Frontal cortex (tissue), 4 donors: ENCODE results near the gene FARP1. TPM values are rescaled to one million over a fixed set of nuclear protein-coding genes. Genes with fewer than 3 reads are reported as not detected.

Source experiments
- DNase-seq, 2 donors: peaks; one replicate each; pipeline ENCODE4 v3.0.0; 2012; ENCODE audit warnings: low spot score in 2 of 2
- FAIRE-seq: peaks from 2 replicates; lab custom pipeline; 2012; peaks lifted over from hg19 to GRCh38; lab: Jason Lieb, UNC
- total RNA-seq: library from RNA; depleted of rRNA; stranded (reverse); fragments of >200 nt; gene quantifications from one replicate; pipeline ENCODE4 v1.2.3, GENCODE V29; 2014
- donor health status: control.
- donor health status: control.
- donor health status: control.

FARP1 gene
- total RNA-seq, 1 donor from 2014 or later: 92.5 TPM

DNA sequence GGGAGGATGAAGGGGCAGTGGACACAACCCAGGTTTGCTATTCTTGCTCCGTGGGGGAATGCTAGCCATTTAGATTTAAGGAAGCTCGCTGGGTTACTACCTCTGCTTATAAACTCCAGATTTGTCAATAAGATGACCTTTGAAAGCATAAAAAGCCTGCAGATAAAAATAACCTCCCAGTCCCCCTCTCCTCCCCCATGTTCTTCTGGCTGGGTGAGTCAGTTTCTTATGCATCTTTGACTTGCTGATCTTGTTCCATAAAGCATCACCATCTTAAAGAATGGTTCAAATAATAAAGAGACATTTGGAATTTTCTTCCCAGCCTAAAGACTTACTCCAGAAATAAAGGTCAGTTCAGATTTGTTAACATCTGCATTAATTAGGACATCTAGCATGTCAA, 152.5 kb downstream of the FARP1 start:
- FAIRE-seq (no peak), DNase-seq (no peak)

DNA sequence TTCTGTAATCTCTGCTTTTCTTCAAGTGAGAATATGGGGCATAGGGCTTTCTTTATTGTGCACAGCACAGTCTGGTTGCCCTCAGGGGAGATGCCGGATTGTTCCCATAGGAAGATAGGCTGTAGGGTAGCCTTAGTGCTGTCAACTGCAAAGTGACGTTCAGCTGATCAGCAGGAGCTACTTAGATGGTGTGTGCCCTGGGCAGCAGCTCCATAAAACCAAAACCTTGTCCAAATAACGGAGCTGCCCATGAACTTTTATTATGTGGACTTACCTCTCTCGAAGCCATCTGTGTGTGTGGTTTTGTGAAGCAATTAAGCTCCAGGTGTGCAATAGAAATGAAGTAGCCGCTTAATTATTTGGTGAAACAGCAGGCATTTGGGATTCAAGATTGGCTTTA, 154.2 kb downstream of the FARP1 start:
- DNase-seq (no peak), FAIRE-seq (no peak)

DNA sequence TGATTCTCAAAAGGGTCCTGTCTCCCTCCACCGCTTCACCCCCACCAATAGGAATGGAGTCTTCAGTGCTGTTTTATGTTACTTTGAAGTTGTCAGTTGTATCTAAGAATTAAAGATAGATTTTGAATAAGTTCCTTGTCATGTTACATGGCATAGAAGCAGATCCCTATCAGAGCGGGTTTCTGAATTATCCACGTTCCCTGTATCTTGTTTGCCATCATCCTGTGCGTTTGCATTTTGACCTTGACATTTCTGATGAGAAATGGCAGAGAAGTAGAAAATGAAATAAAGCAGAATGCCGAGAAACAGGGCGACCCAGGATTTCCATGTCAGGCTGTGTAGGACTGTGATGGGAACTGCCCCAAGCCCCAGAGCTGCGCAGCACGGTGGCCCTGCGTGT, 154.9 kb downstream of the FARP1 start:
- FAIRE-seq (no peak), DNase-seq (no peak)

DNA sequence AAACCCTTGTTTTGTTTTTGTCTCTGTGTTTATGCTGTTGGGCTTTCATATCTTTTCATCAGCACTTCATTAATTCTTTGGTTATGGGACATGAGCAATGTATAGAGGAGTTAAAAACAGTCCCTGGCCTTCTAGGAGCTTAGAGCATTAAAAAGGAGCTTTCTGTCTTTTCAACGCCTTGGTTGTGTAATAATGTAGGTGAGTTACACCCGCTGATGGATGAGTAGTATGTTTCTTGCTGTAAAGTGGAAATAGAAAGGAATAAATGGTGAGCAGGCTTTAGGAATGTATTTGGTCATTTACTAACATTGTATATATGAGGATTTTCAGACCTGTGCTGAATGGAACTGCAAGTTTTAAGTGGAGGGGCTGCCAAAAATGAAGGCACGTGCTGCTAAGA, 155.7 kb downstream of the FARP1 start:
- FAIRE-seq: no peak
- no peak for DNase-seq

DNA sequence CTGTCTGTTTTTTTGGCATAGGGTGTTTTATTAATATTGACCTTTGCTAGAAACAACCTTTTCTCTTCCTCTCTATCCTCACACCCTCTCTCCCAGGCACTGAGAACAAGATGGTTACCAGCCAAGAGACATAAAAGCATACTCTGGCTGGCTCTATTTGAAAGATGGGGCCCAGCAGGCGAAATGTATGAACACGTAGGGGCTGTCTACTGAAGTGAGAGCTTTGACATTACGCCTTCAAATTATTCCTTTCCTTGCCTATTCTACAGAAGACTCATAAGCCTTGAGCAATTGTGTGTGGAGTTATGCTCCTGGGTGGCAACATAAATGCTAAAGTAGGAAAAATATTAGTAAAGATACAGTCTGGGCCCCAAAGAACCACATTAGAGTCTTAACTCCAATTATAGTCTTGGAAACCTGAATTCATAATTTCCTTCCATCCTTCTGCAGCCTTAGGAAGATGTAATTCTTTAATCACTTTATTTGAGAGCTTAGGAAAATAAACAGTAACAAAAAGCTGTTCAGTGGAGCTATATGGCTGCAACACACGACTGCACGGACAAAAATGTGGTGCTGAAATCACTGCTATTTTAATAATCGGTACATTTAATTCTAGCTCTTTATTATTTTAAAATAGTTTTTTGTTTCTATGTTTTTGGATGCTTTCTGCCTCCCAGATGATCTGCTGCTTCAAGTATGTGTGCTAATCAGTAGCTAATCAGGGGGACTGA, 156.5 kb downstream of the FARP1 start:
- FAIRE-seq: no peak
- no peak for DNase-seq

DNA sequence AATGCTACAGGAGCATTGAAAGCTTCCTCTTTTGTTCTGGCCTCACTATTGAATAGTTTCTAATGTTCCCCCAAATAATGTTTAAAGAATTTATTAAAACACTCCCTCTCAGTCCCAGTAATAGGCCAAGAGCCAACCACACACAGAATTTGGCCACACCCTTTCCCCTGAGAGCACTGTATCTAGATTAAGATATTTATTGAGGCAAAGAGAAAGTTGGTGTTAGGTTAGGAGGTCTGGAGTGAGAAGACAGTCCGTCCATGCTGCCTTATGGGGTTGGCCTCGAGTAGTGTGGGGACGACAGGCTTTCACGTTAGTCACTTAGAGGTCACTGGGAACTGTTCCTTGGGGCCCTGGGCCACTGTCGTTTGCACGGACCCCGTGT, 157.1 kb downstream of the FARP1 start:
- DNase-seq (no peak), FAIRE-seq (no peak)

DNA sequence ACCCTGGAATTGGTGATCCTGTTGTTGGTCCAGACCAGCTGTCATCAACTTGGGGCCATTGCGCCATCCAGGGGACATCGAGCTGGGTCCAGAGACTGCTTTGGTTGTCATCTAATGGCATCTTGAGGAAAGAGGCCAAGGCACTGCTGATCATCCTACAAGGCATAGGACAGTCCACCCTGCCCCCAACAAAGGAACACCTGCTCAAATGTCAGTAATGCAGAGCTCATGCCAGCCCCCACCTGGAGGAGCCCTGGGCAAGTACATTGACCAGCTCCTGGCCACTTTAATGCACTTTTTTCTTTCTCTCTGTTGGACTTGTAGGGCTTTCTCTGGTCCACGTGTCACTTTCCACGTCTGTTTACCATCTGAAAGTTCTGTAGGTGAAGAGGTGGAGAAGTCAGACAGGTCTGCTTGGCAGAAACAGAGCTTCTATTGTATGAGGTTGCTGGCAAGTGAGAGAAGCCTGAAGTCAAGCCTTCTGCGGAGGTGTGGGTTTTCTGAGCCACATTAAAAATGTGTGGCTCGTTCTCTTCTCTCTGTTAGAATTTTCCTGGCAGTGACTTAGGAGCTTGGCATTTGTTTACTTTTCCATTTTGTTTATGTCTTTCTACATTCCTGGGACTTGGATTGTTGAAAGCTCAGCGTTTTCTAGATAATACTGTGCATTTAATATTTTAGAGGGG, 158.2 kb downstream of the FARP1 start:
- no peak for DNase-seq
- no peak for FAIRE-seq

DNA sequence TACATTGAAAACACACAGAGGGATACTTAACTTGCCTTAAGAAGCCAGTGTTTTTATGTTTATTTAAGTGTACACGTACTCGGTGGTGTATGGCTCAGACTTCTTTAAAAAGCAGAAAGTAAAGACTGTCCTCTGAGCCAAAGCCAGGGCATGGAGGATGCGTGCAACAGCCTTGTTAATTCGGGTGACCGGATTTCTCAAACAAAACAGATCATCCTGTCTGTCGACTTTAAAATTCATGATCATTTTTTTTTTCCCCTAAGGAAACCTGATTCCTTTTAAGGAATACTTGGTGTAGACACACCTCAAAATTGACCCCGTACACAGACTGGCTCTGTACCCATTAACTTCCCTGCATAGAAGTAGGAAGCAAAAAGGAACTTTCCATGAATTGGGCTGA, 158.8 kb downstream of the FARP1 start:
- DNase-seq (no peak), FAIRE-seq (no peak)

DNA sequence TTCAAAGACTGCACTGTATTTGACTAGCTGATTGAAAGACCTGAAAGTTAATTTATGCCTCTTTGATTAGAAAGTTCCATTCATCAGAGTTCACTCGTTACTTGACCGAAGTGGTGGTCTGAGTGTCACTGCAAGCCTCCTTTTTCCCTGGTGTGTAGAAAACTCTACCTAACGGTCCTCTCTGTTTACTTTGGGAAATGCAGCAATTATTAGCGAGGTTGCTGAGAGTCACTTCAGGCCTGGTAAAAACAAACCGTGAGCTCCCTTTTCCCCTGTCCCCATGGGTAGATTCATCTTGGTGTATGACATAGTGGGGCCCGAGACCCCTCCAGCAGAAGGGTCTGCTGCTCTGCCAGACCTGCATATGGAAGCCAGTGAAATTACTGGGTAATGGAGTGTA, 161.0 kb downstream of the FARP1 start:
- no peak for DNase-seq

DNA sequence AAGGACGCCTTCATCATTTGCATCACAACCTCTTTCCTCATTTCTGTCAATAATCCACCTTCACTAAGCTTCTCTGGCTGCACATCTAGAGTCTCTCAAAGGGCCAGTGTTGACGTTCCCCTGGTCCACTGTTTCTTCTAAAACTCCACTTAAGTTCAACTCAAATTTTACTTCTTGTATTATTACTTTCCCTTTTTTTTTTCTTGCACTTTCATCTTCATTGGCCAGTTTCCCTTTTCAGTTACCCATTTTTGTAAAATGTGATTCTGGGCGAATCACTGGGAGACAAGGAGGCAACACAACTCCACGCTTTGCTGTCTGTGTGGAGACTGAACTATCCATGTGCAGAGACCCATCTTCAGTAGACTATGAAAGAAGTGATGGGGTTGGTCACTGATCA, 162.8 kb downstream of the FARP1 start:
- DNase-seq: no peak
- no peak for FAIRE-seq

More for the DNA sequence above, 161.0 kb downstream of the FARP1 start:
- no peak for FAIRE-seq

DNA sequence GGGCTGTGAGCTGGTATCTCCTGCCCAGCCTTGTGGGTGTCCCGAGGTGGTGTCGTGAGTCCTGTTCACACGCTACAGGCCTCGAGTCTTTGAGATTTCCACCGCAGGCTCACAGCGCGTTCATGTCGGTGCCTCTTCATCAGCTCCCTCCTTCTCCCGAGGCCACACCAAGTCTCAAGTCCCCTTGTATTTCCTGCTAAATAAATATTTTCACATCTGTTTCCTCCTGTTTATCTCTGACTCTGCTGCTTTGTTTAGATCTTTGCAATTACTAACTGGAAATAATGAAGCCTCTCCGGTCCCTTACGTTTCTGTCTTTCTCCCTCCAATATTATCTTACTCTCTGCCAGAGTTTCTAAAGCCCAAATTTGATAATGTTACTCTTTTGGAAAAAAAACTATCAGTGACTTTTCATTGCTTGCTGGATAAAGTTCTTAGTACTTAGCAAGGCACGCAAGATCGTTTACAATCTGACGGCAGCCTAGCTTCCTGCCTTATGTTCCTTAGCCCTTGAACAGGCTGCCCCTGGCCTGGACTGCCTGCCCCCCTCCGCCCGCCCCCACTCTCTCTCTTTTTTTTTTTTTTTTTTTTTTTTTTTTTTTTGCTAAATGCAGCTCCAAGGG, 164.7 kb downstream of the FARP1 start:
- DNase-seq (no peak), FAIRE-seq (no peak)

DNA sequence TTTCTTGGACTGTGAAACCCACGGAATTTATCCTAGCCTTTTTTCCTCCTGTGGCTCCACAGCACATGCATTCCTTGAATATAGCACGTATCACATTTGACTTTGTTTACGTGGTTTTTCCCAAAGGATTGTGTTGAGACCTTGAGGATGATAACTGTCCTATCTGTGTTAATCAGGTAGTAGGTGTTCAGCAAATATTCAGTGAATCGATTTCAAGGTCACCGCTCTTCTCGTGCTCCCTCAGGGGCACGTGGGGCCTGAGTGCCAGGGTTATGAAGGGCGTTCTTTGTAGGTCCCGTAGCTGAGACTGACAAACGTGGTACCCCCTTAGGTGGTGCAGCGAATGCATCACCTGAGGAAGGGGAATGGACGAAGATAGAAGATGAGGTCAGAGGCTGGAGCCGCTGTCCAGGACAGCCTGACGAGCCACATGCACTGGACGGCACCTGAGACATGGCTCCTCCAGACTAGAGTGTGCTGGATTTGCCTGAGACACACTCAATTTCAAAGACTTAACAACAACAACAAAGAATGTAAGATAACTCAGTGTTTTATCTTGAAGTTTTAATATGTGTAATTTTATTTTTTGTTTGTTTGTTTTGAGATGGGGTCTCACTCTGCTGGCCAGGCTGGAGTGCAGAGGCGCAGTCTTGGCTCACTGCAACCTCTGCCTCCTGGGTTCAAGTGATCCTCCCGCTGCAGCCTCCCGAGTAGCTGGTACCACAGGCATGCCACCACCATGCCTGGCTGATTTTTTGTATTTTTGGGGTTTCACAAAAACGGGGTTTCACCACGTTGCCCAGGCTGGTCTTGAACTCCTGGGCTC, 165.4 kb downstream of the FARP1 start:
- FAIRE-seq: no peak
- DNase-seq: no peak

DNA sequence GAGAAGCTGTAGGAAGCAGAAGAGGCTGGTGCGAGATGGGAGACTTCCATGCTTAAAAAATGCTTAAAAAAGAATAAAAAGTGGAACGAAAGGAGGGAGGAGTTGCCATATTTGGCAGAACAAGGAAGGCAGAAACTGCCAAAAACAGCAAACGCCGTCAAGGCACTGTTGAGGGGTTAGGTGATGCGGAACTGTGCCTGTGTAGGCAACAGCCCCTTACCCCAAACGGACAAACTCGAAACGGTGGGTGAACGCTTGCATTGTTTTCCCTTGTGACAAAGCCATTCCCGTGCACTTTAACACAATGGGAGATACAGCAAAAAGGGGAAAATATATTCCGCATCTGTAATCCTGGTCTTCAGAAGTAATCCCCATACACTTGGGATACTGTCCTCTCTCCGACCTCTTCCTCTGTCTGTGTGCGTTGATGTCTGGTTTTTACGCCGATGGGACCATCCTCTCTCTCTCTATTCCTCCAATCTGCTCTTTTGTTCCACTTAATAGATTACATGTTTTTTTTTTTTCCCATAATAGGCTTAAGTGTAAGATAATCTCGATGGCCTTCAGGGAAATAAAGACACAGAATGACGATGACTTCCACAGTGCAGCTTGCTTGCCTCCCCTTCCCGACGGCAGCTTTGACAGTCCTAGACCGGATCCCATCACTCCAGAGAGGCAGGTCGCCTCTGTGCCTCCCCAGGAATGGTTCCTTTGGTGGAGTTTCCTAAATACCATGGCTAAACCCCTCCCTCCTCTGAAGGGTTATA, 166.9 kb downstream of the FARP1 start:
- FAIRE-seq: no peak
- no peak for DNase-seq

DNA sequence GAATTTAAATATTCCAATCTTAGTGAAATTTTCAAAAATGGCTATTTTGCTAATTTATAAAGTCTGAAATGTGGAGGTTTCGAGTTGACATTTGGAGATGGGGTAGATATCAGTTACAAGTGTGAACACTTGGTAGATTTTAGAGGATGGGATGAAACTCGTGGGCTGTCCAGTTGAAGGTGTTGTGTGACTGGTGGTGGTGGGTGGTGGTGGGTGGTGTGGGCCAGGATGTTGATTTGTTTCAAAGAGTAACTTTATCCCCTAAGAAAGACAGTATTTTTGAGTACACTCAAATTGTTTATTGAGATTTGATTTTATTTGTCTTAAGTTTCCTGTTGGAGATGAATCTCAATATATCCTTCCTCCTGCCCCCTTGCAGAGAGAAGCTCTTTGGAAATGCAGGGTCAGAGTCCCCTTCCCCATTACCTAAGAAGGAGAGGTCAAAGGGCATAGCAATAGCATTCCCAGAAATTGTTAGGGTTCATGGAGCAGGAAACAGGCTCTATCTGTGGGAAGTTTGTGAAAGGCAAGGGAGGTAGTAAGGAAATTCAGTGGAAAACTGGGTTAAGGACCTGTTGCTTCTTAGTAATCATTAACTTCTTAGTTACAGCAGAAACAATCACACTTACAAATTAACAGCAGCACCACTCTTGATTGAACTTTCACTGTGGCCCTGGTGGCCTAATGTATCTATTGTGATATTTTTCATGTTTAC, 167.7 kb downstream of the FARP1 start:
- FAIRE-seq (no peak), DNase-seq (no peak)

DNA sequence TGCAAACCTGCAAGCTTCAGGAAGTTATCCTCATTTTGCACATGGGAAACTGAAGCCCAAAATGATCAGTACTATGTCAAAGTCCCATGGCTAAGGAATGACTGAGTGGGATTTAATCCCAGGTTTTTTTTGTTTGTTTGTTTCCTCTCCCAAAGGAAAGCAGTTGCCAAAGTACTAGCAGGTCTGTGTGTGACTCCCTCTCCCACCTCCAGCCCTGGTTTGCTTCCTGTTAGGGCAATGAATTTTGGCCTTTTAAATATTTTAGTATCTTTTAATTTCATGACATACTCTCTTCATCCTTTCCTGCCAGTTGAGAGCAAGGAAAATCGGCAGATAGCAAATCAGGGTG, 168.3 kb downstream of the FARP1 start:
- no peak for FAIRE-seq

DNA sequence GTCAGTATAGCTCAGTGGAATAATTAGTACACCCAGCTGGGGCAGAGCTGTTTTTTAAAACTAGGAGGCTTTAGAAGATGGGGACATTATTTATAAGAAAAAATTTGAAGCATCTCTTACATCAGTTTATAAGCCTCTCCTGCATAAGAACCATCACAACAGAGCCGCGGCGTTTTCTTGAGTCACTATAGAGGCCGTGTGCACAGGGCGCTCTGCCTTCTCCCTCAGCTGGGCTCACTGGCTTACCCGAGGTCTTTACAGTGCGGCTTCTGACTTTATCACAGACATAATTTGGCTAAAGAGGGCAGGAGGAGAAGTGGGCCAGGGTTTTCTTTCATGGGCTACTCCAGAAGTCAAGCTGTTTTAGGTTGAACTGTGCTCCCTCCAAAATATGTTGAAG, 169.7 kb downstream of the FARP1 start:
- no peak for DNase-seq
- no peak for FAIRE-seq

More for the DNA sequence above, 168.3 kb downstream of the FARP1 start:
- DNase-seq: no peak

DNA sequence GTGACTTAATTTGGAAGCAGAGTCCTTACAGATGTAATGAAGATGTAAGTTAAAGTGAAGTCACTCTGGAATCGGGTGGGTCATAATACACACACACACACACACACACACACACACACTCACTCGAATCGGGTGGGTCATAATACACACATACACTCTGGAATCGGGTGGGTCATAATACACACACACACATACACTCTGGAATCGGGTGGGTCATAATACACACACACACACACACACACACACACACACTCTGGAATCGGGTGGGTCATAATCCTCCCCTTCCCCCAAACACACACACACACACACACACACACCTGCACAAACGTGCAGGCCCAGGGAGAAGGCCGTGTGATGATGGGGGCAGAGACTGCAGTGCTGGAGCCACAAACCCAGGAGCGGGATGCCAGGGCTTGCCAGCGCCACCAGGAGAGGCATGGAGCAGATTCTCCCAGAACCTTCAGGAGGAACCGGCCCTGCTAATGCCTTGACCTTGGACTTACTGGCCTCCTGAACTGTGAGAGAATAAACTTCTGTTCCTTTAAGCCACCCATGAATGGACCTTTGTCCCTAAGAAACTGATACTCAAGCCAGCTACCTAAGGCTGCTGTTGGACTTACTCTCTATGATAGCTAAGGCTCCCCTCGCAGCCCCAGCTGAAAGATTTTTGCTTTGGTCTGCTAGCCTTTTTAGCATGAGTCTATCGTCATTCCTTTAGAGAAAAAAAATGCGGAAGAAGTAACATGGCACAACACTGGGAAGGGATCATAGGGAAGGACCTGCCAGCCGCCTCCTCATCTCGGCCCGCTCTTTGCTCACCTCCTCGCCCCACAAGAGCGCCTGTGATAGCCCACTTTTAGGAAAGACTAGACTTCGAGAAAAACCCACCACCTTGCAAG, 170.4 kb downstream of the FARP1 start:
- no peak for DNase-seq
- FAIRE-seq: no peak

DNA sequence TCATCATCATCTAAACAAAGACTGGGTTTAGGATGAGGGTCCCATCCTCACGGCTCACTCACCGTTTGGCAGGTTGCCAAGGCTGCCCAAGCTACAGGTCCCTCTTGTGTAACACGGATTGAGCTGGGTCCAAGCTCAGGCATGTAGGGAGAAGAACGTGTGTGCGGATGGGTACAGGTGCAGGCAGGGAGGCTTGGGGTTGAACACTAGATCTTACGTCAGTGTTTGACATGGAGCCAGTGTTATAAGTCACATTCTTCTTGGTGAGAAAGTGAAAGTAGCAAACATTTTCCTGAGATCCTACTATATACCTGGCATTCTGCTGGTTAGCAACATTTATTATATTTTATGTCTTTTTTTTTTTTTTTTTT, 171.0 kb downstream of the FARP1 start:
- FAIRE-seq (no peak), DNase-seq (no peak)
